Lung (tissue), 12 donors: ENCODE data around the gene ELAPOR1. TPM values are rescaled to one million over a fixed set of nuclear protein-coding genes. Genes with fewer than 3 reads are reported as not detected.

Experiments
- ATAC-seq: fragments of 200-7000 bp; cut with Tn5 transposase; one replicate; pipeline ENCODE4 v1.9.1; 2020; ENCODE audit warnings: moderate number of reproducible peaks; ENCODE audit not compliant: insufficient read depth, low FRiP score
- DNase-seq, 3 donors: peaks; one replicate each; pipeline ENCODE4 v3.0.0-alpha.2; 2013 to 2017
- H3K27ac ChIP-seq, 2 donors: one replicate each; pipeline ENCODE4 v1.5.1; 2013; ENCODE audit warnings: mild to moderate bottlenecking in 2 of 2, moderate library complexity in 2 of 2, control low read depth in 1 of 2, inconsistent platforms in 1 of 2, low read depth in 1 of 2, low read length in 1 of 2
- H3K27me3 ChIP-seq, 3 donors: one replicate each; pipeline ENCODE4 v1.5.1; 2013; ENCODE audit warnings: low read length in 2 of 3; ENCODE audit not compliant: control insufficient read depth in 3 of 3, insufficient read depth in 3 of 3
- H3K36me3 ChIP-seq, 4 donors: one replicate each; pipeline ENCODE4 v1.5.1; 2013; ENCODE audit warnings: low read length in 4 of 4, mild to moderate bottlenecking in 1 of 4, moderate library complexity in 1 of 4; ENCODE audit not compliant: control insufficient read depth in 4 of 4, insufficient read depth in 4 of 4
- H3K4me1 ChIP-seq, 5 donors: one replicate each; pipeline ENCODE4 v1.5.1; 2013; ENCODE audit warnings: low read length in 5 of 5, mild to moderate bottlenecking in 2 of 5, moderate library complexity in 1 of 5; ENCODE audit not compliant: control insufficient read depth in 5 of 5, insufficient read depth in 5 of 5
- H3K4me3 ChIP-seq: one replicate; pipeline ENCODE4 v1.5.1; 2013; ENCODE audit warnings: mild to moderate bottlenecking, control low read depth, moderate library complexity
- H3K9ac ChIP-seq, 2 donors: one replicate each; pipeline ENCODE4 v1.5.1; 2013; ENCODE audit warnings: low read length in 2 of 2, control low read depth in 1 of 2; ENCODE audit not compliant: insufficient read depth in 1 of 2
- H3K9me3 ChIP-seq, 4 donors: one replicate each; pipeline ENCODE4 v1.5.1; 2013; ENCODE audit warnings: low read length in 3 of 4, mild to moderate bottlenecking in 1 of 4, moderate library complexity in 1 of 4; ENCODE audit not compliant: control insufficient read depth in 4 of 4, insufficient read depth in 3 of 4
- WGBS, 2 donors: extraction: QIAGEN DNeasy Blood & Tissue Kit; methylation state at CpG; one replicate each; pipeline ENCODE4 v1.1.7; 2013; 5-methylcytosine and 5-hydroxymethylcytosine counted together
- polyA plus RNA-seq, 2 donors: library from polyadenylated mRNA; stranded (reverse); fragments of 200-250 nt; gene quantifications; one replicate each; pipeline ENCODE4 v1.2.1, GENCODE V29; 2013
- total RNA-seq, 2 donors: library from RNA; depleted of rRNA in 1 of 2; stranded (reverse); fragments of >200 nt in 1 of 2; gene quantifications; one replicate each; pipeline ENCODE4 v1.2.1, GENCODE V29; 2014 to 2021
- TF ChIP-seq, protein P1 (sequence below): IDR thresholded peaks from 2 replicates; pipeline ENCODE4 v1.5.1; 2012; ENCODE audit warnings: mild to moderate bottlenecking; ENCODE audit errors: control extremely low read depth, extremely low read depth
- donor health status: control.
- donor health status: control.
- donor health status: Bipolar disorder and iron deficiency.
- donor health status: healthy.
- donor health status: DM: yes; HTN: yes; CAD: no.

ELAPOR1 gene
- total and polyA plus RNA-seq, 4 donors = 3.3 to 25.0 (median 8.0) TPM

DNA sequence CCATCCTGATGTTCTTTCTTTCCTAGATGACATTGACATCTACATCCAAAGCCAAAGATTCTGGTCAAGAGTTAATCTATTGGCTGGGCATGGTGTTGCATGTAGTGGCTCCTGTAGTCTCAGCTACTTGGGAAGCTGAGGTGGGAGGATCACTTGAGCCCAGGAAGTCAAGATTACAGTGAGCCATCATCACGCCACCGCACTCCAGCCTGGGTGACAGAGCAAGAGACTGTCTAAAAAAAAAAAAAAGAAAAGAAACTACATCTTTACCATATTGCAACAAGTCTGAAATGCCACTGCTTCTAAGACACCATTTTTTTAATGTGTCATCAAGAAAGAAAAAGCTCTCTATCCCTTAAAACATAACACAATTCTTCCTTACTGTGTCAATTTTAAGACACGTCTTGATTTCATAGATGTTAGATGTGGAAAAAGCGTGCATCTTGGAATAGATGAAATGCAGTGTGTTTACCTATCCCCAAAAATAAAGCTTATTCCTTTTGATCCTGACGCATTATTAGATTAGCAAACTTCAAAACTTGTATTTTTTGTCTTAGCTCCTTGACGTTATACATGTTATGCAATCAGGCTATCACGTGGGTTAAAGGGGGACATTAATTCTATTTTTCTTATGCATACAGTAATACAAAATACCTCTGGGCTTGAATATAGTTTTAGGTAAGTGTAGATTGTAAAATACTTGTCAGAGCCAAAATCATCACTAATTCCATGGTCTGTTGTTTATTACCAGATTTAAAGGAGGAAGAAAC, 46.3 kb downstream of the ELAPOR1 start:
- H3K27ac ChIP-seq = no peak overlapping the region
- no peak overlapping the region for H3K4me3 ChIP-seq
- ATAC-seq = no peak
- H3K9ac ChIP-seq = no peak overlapping the region
- H3K9me3 ChIP-seq = peaks cover 0 to 2% (median 0%) of the 10 kb centered on the region in 4 donors
- H3K4me1 ChIP-seq = peaks cover 0 to 20% (median 8%) of the 10 kb centered on the region in 5 donors
- H3K36me3 ChIP-seq = no peaks in the 10 kb centered on the region
- H3K27me3 ChIP-seq = no peaks in the 10 kb centered on the region
- DNase-seq = no peak
- WGBS, 2 donors = 70 to 75% methylated on average over 7 of the region's 7 CpGs
- TF ChIP-seq, protein P1, sequence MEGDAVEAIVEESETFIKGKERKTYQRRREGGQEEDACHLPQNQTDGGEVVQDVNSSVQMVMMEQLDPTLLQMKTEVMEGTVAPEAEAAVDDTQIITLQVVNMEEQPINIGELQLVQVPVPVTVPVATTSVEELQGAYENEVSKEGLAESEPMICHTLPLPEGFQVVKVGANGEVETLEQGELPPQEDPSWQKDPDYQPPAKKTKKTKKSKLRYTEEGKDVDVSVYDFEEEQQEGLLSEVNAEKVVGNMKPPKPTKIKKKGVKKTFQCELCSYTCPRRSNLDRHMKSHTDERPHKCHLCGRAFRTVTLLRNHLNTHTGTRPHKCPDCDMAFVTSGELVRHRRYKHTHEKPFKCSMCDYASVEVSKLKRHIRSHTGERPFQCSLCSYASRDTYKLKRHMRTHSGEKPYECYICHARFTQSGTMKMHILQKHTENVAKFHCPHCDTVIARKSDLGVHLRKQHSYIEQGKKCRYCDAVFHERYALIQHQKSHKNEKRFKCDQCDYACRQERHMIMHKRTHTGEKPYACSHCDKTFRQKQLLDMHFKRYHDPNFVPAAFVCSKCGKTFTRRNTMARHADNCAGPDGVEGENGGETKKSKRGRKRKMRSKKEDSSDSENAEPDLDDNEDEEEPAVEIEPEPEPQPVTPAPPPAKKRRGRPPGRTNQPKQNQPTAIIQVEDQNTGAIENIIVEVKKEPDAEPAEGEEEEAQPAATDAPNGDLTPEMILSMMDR = no peak

GRCh38 chr1:109161858-109162606, 48.1 kb downstream of the ELAPOR1 start:
- no peak overlapping the region for H3K4me3 ChIP-seq
- TF ChIP-seq, protein P1 = no peak
- no peaks in the 10 kb centered on the region for H3K36me3 ChIP-seq
- WGBS, 2 donors = 40 to 52% methylated on average over 12 of the region's 12 CpGs
- H3K27me3 ChIP-seq = no peaks in the 10 kb centered on the region
- ATAC-seq = peak; percentile 82
- peak; percentile 75 to 91 (median 90) for DNase-seq
- H3K27ac ChIP-seq = peak overlapping the region in 1 of 2 donors; percentile 74
- H3K9me3 ChIP-seq = peaks cover 0 to 2% (median 0%) of the 10 kb centered on the region in 4 donors
- peak overlapping the region in 1 of 2 donors; percentile 35 for H3K9ac ChIP-seq
- peaks cover 0 to 20% (median 8%) of the 10 kb centered on the region in 5 donors for H3K4me1 ChIP-seq

DNA sequence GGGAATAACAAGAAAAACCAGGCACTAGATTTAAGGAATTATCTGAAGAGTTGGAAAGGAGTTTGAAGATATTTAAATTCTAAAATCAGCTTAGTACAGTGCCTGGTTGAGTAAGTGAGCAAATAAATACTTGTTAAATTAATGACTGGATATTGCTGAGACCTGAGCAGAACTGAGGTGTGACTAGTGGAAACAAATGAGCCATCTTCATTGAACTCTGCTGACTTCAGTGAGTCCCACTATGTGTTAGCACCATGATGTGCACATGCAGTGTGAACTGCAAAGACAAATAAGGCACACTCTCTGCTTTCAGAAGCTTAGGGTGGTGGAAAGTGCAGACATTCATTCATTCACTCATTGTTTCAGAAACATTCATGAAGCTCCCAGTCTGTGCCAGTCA, 48.7 kb downstream of the ELAPOR1 start:
- TF ChIP-seq, protein P1 = no peak
- no peak overlapping the region for H3K4me3 ChIP-seq
- peak overlapping the region in 1 of 2 donors; percentile 83 for H3K27ac ChIP-seq
- no peaks in the 10 kb centered on the region for H3K9me3 ChIP-seq
- peaks cover 0 to 20% (median 8%) of the 10 kb centered on the region in 5 donors for H3K4me1 ChIP-seq
- no peaks in the 10 kb centered on the region for H3K36me3 ChIP-seq
- no peaks in the 10 kb centered on the region for H3K27me3 ChIP-seq
- peak overlapping the region in 1 of 2 donors; percentile 35 for H3K9ac ChIP-seq
- no peak for DNase-seq
- ATAC-seq = no peak
